ENCODE measurements around the gene ADCY5.
"Not testable (repeated sequence)": the region's sequence is repeated elsewhere in the genome, so short reads cannot be mapped to it uniquely, and the experiment has no call there.

ADCY5 gene

GRCh38 chr3:123448536-123449101 is at the start of gene ADCY5:
Gene ADCY5, minus strand, starts transcription at chr3:123449090. Its CDS starts 545 bp downstream, at chr3:123448545.
- peak; percentile 14 for DNase-seq

- no peak for DNase-seq
Observed at GRCh38 chr3:123493912-123494311, 45.0 kb upstream of the ADCY5 start.

- DNase-seq, result no peak
Observed at GRCh38 chr3:123491966-123492587, 43.2 kb upstream of the ADCY5 start.

DNA sequence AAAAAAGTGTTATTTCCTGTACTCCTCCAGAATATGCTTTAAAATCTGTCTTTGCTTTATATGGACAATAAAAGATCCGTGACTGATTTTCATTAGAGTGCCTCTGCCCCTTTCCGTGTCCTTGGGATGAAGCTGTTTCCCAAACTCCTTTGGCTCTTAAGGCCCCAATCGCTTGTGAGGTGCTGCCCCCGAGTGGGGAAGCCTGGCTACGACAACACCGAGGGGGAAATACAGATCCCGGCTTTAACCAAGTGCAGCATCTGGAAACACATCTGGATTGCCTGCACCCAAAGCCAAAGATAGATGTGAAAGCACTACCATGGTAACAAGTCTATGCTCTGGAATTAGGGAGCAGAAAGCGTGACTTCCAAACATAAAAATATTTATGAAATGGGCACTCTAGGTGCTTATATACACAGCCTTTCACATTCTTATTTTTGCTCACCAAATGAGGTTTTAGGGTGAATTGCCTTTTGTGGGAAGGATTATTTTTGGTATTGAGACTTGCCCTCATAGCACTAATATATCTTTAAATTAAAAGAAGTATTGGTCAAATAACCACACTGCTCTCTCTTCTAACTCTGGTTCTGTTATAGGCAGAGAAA is 40.6 kb upstream of the ADCY5 start:
- peak; percentile 44 for DNase-seq

DNA sequence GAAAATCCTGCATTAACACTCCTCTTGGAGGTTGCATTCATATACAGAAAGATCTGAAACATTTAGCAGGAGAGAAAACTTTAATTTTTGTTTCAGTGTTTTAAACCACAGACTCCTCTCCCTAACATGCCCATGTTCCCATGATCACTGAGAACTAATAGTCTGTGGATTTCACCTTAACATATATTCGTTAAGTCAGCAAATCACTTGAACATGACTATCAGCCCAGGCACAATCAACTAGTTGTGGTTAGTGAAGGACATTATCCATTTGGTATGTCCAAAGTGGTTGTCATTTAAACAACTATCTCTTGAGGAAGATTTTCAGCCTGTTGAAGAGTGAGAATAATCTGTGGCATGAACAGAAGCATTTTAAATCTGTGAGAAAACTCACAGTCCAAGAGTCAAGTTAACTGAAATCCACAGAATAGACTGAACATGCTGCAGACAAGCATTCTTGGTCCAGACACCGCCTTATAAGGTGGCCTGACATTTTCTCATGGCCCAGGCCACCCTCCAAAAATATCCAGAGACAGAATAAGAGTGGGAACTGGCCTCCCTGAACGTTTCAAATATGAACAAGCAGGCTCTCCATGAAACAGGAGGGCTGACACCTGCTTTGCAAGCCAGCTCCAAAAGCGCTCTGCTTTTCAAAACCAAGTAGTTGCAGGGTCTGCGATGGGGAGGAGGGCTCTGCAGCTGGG is 39.9 kb upstream of the ADCY5 start:
- no peak for DNase-seq

DNA sequence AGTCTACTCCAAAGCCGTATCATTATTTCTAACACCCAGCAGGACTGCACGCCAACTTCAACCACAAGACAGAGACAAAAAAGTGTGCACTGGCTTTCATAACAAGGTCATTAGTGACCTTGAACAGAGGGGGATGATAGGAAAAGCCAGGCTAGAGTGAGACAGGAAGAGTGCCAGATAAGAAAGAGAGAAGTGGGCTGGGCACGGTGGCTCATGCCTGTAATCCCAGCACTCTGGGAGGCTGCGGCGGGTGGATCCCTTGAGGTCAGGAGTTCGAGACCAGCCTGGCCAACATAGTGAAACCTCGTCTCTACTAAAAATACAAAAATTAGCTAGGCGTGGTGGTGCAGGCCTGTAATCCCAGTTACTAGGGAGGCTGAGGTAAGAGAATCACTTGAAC is 38.2 kb upstream of the ADCY5 start:
- not testable (repeated sequence) for DNase-seq

GRCh38 chr3:123486460-123486859 is 37.6 kb upstream of the ADCY5 start:
- no peak for DNase-seq

- DNase-seq, result no peak
Observed at GRCh38 chr3:123485551-123485950, 36.7 kb upstream of the ADCY5 start.

DNA sequence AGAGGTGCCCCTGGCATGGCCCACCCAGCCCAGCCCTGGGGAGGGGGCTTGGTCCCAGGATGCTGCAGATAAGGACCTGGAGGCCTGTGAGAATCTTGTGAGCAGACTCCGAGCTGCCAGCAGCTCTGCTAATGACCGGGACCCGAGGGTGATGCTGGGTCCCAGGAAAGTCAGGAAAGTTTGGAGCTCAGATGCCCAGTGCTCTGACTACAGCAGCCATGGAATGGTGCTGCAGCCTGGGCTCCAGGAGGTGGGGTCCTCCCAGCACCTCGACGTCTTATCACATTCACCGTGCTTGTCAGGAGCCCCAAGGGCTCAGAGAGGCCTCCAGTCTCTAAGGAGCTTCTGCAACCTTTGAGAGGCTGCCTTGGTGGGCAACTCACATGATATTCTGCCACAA is 34.3 kb upstream of the ADCY5 start:
- no peak for DNase-seq

DNA sequence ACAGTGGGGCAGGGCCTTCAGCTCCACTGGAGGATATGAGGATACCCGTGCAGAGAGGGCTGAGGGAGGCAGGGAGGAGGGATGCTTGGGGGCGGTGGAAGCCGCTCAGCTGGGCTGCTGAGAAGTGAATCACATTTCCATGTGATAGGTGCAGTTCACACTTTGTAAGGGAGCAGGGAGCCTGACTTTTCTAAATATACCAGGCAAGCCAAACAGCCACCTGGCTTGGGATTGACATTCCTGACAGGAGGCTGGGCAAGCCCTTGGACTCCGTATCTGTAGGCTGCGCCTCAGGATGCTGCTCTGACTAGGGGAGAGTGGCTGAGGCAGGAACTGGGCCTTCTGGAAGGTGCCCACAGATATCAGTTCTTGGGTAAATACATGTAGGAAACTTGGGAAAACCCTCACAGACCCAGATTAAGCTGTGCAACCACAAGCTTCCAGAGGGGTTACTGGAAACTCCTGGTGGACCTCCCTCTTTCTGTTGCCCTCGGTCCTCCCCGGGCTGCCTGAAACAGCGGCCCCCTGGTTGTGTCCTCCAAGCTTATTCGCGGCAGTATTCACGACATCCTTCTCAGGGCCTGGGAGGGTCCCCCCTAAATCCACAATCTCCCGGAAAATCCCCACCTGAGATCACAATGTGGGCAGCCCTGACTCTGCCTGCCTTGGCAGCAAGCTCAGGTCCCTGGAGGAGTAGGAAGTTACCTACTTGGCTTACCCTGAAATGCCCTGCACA is 33.0 kb upstream of the ADCY5 start:
- no peak for DNase-seq

- DNase-seq, result no peak
Observed at GRCh38 chr3:123481071-123481470, 32.2 kb upstream of the ADCY5 start.

GRCh38 chr3:123480428-123480827 is 31.5 kb upstream of the ADCY5 start:
- DNase-seq, result no peak

DNA sequence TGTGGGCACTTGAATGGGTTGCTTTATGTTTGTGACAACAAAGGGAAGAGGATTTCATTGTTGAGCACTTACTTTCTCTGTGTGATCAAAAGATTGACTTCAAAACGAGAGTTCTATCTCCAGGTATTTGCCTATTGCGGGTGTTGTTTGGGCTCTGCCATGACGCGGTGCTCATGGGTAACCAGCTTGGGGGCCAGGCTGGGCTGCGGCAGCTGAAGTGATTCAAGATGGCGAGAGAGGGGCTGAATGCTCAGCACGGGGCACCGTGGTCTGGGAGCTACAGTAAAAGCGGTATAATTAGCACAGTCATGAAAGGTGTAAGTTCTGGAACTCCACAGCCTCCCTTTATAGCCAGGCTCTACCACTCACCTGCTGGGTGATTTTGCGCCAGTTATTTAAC is 31.0 kb upstream of the ADCY5 start:
- DNase-seq, result no peak

DNA sequence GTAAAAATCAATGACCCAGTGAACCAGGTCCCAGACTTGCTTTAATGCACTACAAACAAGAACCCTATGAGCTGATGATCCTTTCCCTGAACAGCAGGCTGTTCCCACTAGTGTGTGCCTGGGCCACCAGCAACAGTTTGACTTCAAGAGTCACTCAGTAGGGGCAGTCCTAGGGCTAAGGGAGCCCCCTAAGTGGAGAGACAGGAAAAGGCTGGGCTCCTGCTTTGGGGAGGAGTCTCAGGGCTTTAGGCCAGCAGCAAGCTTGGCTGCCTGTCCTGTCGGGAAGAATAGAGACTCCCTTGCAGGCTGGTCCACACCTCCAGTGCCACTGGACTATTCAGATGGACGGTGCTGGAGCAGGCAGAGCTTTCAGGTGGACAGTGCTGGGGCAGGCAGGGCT is 29.4 kb upstream of the ADCY5 start:
- DNase-seq, result no peak

DNA sequence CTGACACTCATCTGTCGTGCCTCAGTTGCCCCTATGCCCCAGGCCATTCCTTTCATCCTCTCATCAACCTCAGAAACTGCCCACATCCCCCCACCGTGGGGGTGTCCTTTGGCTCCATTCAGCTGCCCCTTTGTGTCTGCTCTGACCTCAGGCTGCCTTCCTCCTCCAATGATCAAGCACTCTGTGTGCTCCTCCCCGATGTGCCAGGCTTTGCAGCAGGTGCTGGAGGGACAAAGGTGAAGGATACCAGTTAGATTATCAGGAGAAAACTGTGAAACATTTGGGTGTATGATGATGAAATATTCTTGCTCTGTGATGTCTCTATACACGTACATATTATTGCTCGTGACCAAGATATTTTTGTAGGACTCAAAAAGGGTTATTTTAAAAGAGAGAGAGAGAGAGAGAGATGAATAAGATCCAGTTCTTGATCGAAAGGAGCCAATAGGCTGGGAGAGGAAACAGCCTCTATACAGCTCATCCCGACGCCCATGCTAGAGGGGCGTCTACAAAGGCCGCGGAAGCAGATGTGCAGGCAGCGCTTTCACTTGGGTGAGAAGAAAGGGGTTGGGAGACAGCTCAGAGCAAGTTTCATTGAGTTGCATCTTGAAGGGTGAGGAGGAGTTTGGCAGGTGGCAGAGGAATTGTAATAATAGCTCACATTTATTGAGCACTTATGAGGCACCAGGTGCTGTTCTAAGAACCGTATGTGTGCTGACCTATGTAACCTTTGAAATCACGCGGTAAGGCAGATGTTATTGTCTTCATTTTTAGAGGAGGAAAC is 28.3 kb upstream of the ADCY5 start:
- DNase-seq, result no peak

DNA sequence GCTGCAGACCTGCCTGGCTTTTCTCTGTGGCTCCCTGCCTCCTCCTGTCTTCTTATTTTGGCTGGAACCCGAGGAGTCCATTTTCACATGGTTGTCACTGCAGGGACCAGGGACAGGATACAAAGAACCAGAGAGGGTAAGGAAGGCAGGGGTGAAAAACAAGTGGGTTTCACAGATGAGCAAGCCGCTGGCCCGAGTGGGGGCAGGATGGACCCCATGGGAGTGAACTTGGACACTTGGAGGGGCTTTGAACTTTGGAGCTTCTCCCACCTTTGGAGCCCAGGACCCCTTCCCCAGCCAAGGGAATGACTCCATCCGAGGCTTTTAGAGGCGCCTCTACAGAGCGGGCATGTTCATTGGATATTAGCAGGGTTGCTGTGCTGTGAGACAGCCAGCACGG is 26.9 kb upstream of the ADCY5 start:
- DNase-seq, result no peak

- no peak for DNase-seq
Observed at GRCh38 chr3:123471106-123471505, 22.2 kb upstream of the ADCY5 start.

- DNase-seq, result no peak
Observed at GRCh38 chr3:123469323-123469995, 20.6 kb upstream of the ADCY5 start.

GRCh38 chr3:123467046-123467445 is 18.2 kb upstream of the ADCY5 start:
- no peak for DNase-seq

GRCh38 chr3:123464211-123464610 is 15.3 kb upstream of the ADCY5 start:
- DNase-seq, result no peak

- DNase-seq, result no peak
Observed at GRCh38 chr3:123459862-123460261, 11.0 kb upstream of the ADCY5 start.

DNA sequence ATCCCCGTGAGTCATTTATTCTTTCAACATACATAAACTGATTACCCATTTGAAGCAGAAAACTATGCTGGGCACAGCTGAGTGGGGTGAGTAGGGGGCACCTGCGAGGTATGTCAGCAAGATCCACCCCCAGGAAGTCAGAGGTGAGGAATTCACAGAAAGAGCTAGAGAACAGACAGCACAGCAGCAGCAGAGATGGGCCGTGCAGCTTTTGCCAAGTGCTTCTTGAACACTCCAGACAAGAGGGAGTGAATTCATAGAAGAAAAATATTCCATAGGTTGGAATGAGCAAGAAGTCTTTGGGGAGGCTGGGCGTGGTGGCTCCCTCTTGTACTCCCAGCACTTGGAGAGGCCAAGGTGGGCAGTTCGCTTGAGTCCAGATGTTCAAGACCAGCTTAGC is 9.4 kb upstream of the ADCY5 start:
- DNase-seq, result no peak

Data from COR-L47 (cell line).